SH-SY5Y (cell line): Measurements from ENCODE around the gene IL37.

Source experiments
- GATA2 ChIP-seq: IDR thresholded peaks from 2 replicates; pipeline ENCODE4 v1.6.1; 2011; ENCODE audit warnings: mild to moderate bottlenecking, low read depth, low read length
- GATA3 ChIP-seq: IDR thresholded peaks from 2 replicates; pipeline ENCODE4 v1.6.1; 2011; ENCODE audit warnings: low read depth, mild to moderate bottlenecking, low read length, moderate library complexity

- TF ChIP-seq GATA2 (no peak), GATA3 (no peak)
These were observed 7.3 kb downstream of the IL37 start for GRCh38 chr2:112918256-112918655.
